HEK293 (cell line): ENCODE data around the gene TRMT61A.

Experiments used
- CTCF ChIA-PET: fragments of 350-600 bp; formaldehyde crosslinking; extraction: SDS; loops from one replicate; lab custom pipeline; 2021; ENCODE audit warnings: antibody characterized with exemption; lab: Yijun Ruan, JAX
- POLR2A ChIA-PET: fragments of 300-600 bp; formaldehyde crosslinking; extraction: SDS; loops from one replicate; lab custom pipeline; 2020; ENCODE audit warnings: antibody characterized with exemption, inconsistent platforms; lab: Yijun Ruan, JAX
- H3K27ac ChIP-seq: fragments of 200-500 bp; sonication (Bioruptor generic); 2 replicates; pipeline ENCODE4 v1.5.1; 2014; ENCODE audit warnings: low read depth, low read length, control low read depth, inconsistent platforms; ENCODE audit errors: extremely low read depth
- H3K36me3 ChIP-seq, 2 experiments: fragments of 200-500 bp in 1 of 2; sonication (Bioruptor generic) in 1 of 2; 1 replicate in 1 of 2; 2 replicates in 1 of 2; pipeline ENCODE4 v1.5.1; 2014 to 2017; ENCODE audit warnings: inconsistent platforms in 2 of 2, low read length in 2 of 2; ENCODE audit not compliant: control insufficient read depth in 2 of 2, insufficient read depth in 1 of 2
- H3K4me1 ChIP-seq: fragments of 200-500 bp; sonication (Bioruptor generic); 2 replicates; pipeline ENCODE4 v1.5.1; 2014; ENCODE audit warnings: mild to moderate bottlenecking, low read length, inconsistent platforms; ENCODE audit not compliant: control insufficient read depth, insufficient read depth
- H3K4me3 ChIP-seq: 2 replicates; pipeline ENCODE4 v1.5.1; 2011; ENCODE audit warnings: low read depth, mild to moderate bottlenecking, control low read depth, low read length, moderate library complexity
- H3K9me3 ChIP-seq: fragments of 200-500 bp; sonication (Bioruptor generic); 2 replicates; pipeline ENCODE4 v1.5.1; 2014; ENCODE audit warnings: low read depth, low read length, inconsistent platforms; ENCODE audit not compliant: control insufficient read depth, insufficient read depth
- EGR2 ChIP-seq: fragments of 450-650 bp; formaldehyde crosslinking; IDR thresholded peaks from 2 replicates; pipeline ENCODE4 v1.5.1; 2016; ENCODE audit warnings: low read depth, missing biosample characterization, missing genetic modification characterization
- GLIS2 ChIP-seq: fragments of 450-650 bp; formaldehyde crosslinking; IDR thresholded peaks from 2 replicates; pipeline ENCODE4 v1.5.1; 2016; ENCODE audit warnings: missing biosample characterization, missing genetic modification characterization
- HOXA7 ChIP-seq: sonication (generic); formaldehyde crosslinking; IDR thresholded peaks from 2 replicates; pipeline ENCODE4 v1.8.1; 2022; ENCODE audit warnings: missing genetic modification reagents, borderline replicate concordance
- KLF1 ChIP-seq: fragments of 450-650 bp; formaldehyde crosslinking; IDR thresholded peaks from 2 replicates; pipeline ENCODE4 v1.5.1; 2016; ENCODE audit warnings: missing biosample characterization, missing genetic modification characterization
- KLF10 ChIP-seq: fragments of 450-650 bp; IDR thresholded peaks from 2 replicates; pipeline ENCODE4 v1.5.1; 2018; ENCODE audit warnings: missing biosample characterization, mild to moderate bottlenecking, missing genetic modification characterization
- KLF8 ChIP-seq: fragments of 450-650 bp; formaldehyde crosslinking; IDR thresholded peaks from 2 replicates; pipeline ENCODE4 v1.5.1; 2016; ENCODE audit warnings: missing biosample characterization, missing genetic modification characterization
- SP2 ChIP-seq: fragments of 450-650 bp; formaldehyde crosslinking; IDR thresholded peaks from 2 replicates; pipeline ENCODE4 v1.5.1; 2016; ENCODE audit warnings: missing biosample characterization, missing genetic modification characterization
- ZBTB21 ChIP-seq: fragments of 450-650 bp; formaldehyde crosslinking; IDR thresholded peaks from 2 replicates; pipeline ENCODE4 v1.5.1; 2017; ENCODE audit warnings: missing biosample characterization, missing genetic modification characterization
- ZBTB8A ChIP-seq: fragments of 450-650 bp; formaldehyde crosslinking; IDR thresholded peaks from 2 replicates; pipeline ENCODE4 v1.5.1; 2016; ENCODE audit warnings: missing biosample characterization, missing genetic modification characterization
- ZFHX2 ChIP-seq: fragments of 450-650 bp; formaldehyde crosslinking; conservative IDR thresholded peaks from 2 replicates; pipeline ENCODE4 v1.5.1; 2016; ENCODE audit warnings: missing biosample characterization, missing genetic modification characterization
- ZNF132 ChIP-seq: fragments of 450-650 bp; formaldehyde crosslinking; IDR thresholded peaks from 2 replicates; pipeline ENCODE4 v1.5.1; 2017; ENCODE audit warnings: missing biosample characterization, missing genetic modification characterization, borderline replicate concordance
- ZNF184 ChIP-seq: fragments of 450-650 bp; IDR thresholded peaks from 2 replicates; pipeline ENCODE4 v1.5.1; 2018; ENCODE audit warnings: missing biosample characterization, mild to moderate bottlenecking, missing genetic modification characterization
- ZNF341 ChIP-seq: fragments of 450-650 bp; formaldehyde crosslinking; IDR thresholded peaks from 2 replicates; pipeline ENCODE4; 2016; ENCODE audit warnings: low read depth, missing biosample characterization, missing genetic modification characterization
- ZNF521 ChIP-seq: fragments of 450-650 bp; formaldehyde crosslinking; IDR thresholded peaks from 2 replicates; pipeline ENCODE4 v1.5.1; 2017; ENCODE audit warnings: missing biosample characterization, mild to moderate bottlenecking, missing genetic modification characterization
- ZNF600 ChIP-seq: fragments of 450-650 bp; formaldehyde crosslinking; IDR thresholded peaks from 2 replicates; pipeline ENCODE4 v1.5.1; 2016; ENCODE audit warnings: missing biosample characterization, missing genetic modification characterization
- ZNF660 ChIP-seq: fragments of 450-650 bp; IDR thresholded peaks from 2 replicates; pipeline ENCODE4 v1.5.1; 2018; ENCODE audit warnings: missing biosample characterization, mild to moderate bottlenecking, missing genetic modification characterization
- TF ChIP-seq, protein P1 (sequence below): fragments of 450-650 bp; formaldehyde crosslinking; IDR thresholded peaks from 2 replicates; pipeline ENCODE4 v1.5.1; 2016; ENCODE audit warnings: missing biosample characterization, missing genetic modification characterization

The TRMT61A gene

DNA sequence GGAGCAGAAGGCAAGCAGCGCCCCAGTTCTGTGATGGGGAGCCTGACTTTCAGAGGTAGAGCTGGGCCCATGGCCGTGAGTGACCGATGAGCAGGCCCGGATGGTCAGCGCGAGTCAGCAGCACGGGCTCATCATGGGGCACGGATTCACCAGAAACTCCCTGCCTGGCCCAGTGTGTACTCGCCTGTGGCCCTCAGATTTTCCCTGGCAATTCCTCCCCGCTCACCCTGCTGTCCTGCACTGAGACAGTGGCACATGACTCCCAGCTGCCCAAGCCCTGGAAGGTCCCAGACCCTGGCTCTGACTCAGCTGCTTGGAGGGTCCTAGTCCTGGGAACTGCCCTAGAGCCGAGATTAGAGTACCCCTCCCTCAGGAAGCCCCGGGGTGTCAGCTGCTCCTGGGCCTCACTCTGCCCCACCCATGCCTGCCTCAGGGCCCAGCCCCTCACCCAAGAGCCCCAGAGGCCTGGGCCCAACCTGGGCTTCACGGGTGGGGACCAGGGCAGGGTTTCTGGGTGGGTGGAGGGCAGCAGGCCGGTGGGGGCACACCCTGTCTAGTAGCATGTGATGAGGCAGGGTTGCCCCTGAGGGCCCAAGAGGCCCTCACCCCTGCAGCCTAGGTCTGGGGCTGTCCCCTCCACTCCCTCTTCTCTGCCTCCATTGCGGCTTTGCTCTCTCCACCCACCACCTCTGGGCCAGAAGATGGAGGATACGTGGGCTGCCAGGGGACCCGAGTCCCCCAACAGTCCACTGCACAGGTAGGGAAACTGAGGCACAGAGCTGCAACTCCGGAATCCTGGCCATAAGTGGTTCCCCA is 8.4 kb downstream of the TRMT61A start:
- POLR2A ChIA-PET = interaction anchor here (0.6 to 1.2 kb wide), 3 partner anchors 16 to 436 kb away, joined by 3 to 5 read pairs (median 4); no protein-coding TSS in a partner anchor
- Histone ChIP-seq H3K4me3 (no peak overlapping the region), H3K27ac (no peak overlapping the region), H3K36me3 (peaks cover 0 to 9% of the 10 kb centered on the region in 2 experiments; a peak in 1 of 3 replicates)
- TF ChIP-seq HOXA7 (CRISPR knock-in tag) (no peak), ZBTB21 (tag by site-specific recombination) (no peak), ZNF341 (tag by site-specific recombination) (peak; percentile 24; the same call in 1 of the 2 replicates), ZNF184 (tag by site-specific recombination) (no peak), ZNF521 (tag by site-specific recombination) (no peak), KLF1 (tag by site-specific recombination) (peak; percentile 96), ZNF660 (tag by site-specific recombination) (no peak), ZNF600 (tag by site-specific recombination) (0 out of 2 replicates have a peak, but pooled peaks have one; percentile 40), GLIS2 (tag by site-specific recombination) (0 out of 2 replicates have a peak, but pooled peaks have one; percentile 18), KLF10 (tag by site-specific recombination) (no peak)
- TF ChIP-seq, all 188 proteins: peak for 4
- H3K4me1 ChIP-seq = 0 out of 2 replicates have a peak, but pooled peaks cover 5% of the 10 kb centered on the region
- H3K9me3 ChIP-seq = no peaks in the 10 kb centered on the region
- CTCF ChIA-PET = interaction anchor here (0.6 kb wide), 1 partner anchor 369 kb away, joined by 3 read pairs; no protein-coding TSS in a partner anchor

DNA sequence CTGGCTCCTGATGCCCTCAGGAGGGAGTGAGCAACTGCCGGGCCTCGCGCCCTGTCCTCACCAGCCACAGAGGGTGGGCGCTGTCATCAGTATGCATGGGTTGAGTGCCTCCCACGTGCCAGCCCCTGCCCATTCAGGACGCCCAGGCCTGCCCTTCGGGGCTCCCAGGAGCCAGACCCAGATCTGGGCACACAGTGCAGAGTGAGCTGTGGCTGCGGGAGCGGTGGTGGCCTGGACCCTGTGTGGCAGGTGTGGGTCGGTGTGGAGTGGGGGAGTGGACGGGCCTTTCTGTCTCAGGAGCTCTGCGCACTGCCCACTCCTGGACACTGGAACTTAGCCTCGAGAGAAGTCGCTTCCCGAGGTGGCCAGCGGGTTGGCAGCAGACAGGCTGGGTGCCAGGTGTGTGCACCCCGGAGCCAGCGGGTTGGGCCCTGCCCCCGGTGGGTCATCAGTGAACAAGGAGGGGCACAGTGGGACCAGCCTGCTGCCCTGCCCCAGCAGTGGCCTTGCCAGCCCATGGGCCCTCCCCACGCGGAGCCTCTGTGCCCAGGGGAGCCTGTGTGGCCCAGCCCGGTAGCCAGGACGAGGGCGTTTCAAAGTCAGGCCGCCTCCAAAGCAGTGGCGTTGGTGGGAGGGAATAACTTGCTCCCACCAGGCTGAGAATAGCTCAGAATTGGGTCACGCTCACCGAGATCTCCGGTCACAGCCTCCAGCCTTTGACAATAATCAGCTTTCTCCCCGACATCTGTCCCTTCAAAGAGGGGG is 9.5 kb downstream of the TRMT61A start:
- Histone ChIP-seq H3K4me3 (no peak overlapping the region), H3K36me3 (peaks cover 0 to 7% of the 10 kb centered on the region in 2 experiments; a peak in 1 of 3 replicates), H3K27ac (no peak overlapping the region), H3K4me1 (0 out of 2 replicates have a peak, but pooled peaks cover 5% of the 10 kb centered on the region), H3K9me3 (no peaks in the 10 kb centered on the region)
- ChIA-PET CTCF (interaction anchor here (1.3 kb wide), 1 partner anchor 20 kb away, joined by 3 read pairs; no protein-coding TSS in a partner anchor), POLR2A (interaction anchor here (0.7 to 4.9 kb wide), 3 partner anchors 16 to 20 kb away, joined by 3 to 24 read pairs (median 3); partner anchors contain the start of gene CKB)
- peak; percentile 79 for TF ChIP-seq ZFHX2
- 0 out of 2 replicates have a peak, but pooled peaks have one; percentile 27 for TF ChIP-seq ZBTB8A
- TF ChIP-seq, protein P1, sequence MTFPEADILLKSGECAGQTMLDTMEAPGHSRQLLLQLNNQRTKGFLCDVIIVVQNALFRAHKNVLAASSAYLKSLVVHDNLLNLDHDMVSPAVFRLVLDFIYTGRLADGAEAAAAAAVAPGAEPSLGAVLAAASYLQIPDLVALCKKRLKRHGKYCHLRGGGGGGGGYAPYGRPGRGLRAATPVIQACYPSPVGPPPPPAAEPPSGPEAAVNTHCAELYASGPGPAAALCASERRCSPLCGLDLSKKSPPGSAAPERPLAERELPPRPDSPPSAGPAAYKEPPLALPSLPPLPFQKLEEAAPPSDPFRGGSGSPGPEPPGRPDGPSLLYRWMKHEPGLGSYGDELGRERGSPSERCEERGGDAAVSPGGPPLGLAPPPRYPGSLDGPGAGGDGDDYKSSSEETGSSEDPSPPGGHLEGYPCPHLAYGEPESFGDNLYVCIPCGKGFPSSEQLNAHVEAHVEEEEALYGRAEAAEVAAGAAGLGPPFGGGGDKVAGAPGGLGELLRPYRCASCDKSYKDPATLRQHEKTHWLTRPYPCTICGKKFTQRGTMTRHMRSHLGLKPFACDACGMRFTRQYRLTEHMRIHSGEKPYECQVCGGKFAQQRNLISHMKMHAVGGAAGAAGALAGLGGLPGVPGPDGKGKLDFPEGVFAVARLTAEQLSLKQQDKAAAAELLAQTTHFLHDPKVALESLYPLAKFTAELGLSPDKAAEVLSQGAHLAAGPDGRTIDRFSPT (tag by site-specific recombination) = peak; percentile 51; the same call in 1 of the 2 replicates
- TF ChIP-seq SP2 (tag by site-specific recombination) = peak; percentile 38
- TF ChIP-seq KLF8 (tag by site-specific recombination) = no peak
- TF ChIP-seq EGR2 (tag by site-specific recombination) = peak; percentile 61
- TF ChIP-seq ZNF132 (tag by site-specific recombination) = no peak
